Peyer's patch (tissue), 4 donors: ENCODE data around the gene LARP1B.

Experiments used
- CTCF ChIP-seq, 6 experiments: fragments of 450-650 bp in 4 of 6; fragments of 200-600 bp in 2 of 6; sonication (generic) in 1 of 6; IDR thresholded peaks; one replicate each; pipeline ENCODE4 v1.5.1; 2017 to 2019; ENCODE audit warnings: antibody characterized with exemption in 6 of 6, mild to moderate bottlenecking in 3 of 6, moderate library complexity in 1 of 6
- POLR2A ChIP-seq, 2 donors: fragments of 450-650 bp; IDR thresholded peaks; one replicate each; pipeline ENCODE4 v1.5.1; 2017; ENCODE audit warnings: antibody characterized with exemption in 2 of 2, mild to moderate bottlenecking in 2 of 2, moderate library complexity in 2 of 2

GRCh38 chr4:128191115-128191781, 130.1 kb downstream of the LARP1B start:
- TF ChIP-seq CTCF (IDR thresholded peaks at IDR 0.05), result peak; percentile 47 to 88 (median 84)
- TF ChIP-seq POLR2A (IDR thresholded peaks at IDR 0.05), result no peak
